ENCODE measurements around the gene UCN2.

Gene UCN2

GRCh38 chr3:48553361-48553760, 10.2 kb downstream of the UCN2 start:
- ATAC-seq: no peak

More at GRCh38 chr3:48553361-48553760, 10.2 kb downstream of the UCN2 start:
- no peak for TF ChIP-seq BACH2 (CRISPR knock-in tag; IDR thresholded peaks at IDR 0.05; ENCODE audit: borderline replicate concordance)
- no peak for TF ChIP-seq CSRNP3 (CRISPR knock-in tag; IDR thresholded peaks at IDR 0.05)
- no peak for TF ChIP-seq TSHZ2 (CRISPR knock-in tag; IDR thresholded peaks at IDR 0.05)
- no peak for TF ChIP-seq PATZ1 (CRISPR knock-in tag; IDR thresholded peaks at IDR 0.05; ENCODE audit: borderline replicate concordance)
- no peak for TF ChIP-seq PPARA (CRISPR knock-in tag; IDR thresholded peaks at IDR 0.05; ENCODE audit: borderline replicate concordance)
- TF ChIP-seq ZFP3 (CRISPR knock-in tag; IDR thresholded peaks at IDR 0.05): no peak
- TF ChIP-seq GLIS3 (CRISPR knock-in tag; IDR thresholded peaks at IDR 0.05): no peak
- no peak for TF ChIP-seq RARB (CRISPR knock-in tag; IDR thresholded peaks at IDR 0.05)
- no peak for TF ChIP-seq ZNF70 (CRISPR knock-in tag; IDR thresholded peaks at IDR 0.05)
- TF ChIP-seq OSR1 (CRISPR knock-in tag; IDR thresholded peaks at IDR 0.05): no peak
- no peak for TF ChIP-seq ZNF8 (CRISPR knock-in tag; IDR thresholded peaks at IDR 0.05)
- TF ChIP-seq ARNTL (CRISPR knock-in tag; IDR thresholded peaks at IDR 0.05; ENCODE audit: borderline replicate concordance, low read depth): no peak
- TF ChIP-seq CREB5 (CRISPR knock-in tag; IDR thresholded peaks at IDR 0.05; ENCODE audit: low read depth): no peak
- TF ChIP-seq ZFP30 (CRISPR knock-in tag; IDR thresholded peaks at IDR 0.05): no peak
- TF ChIP-seq ESRRG (CRISPR knock-in tag; IDR thresholded peaks at IDR 0.05): no peak
- TF ChIP-seq POU6F1 (CRISPR knock-in tag; IDR thresholded peaks at IDR 0.05; ENCODE audit: borderline replicate concordance, low read depth): no peak
- TF ChIP-seq TOX (CRISPR knock-in tag; IDR thresholded peaks at IDR 0.05; ENCODE audit: borderline replicate concordance): no peak
- no peak for TF ChIP-seq ZC3H10 (CRISPR knock-in tag; IDR thresholded peaks at IDR 0.05)
